ENCODE measurements around the gene WNK2.

GRCh38 chr9:93304574-93305496 lies 120.9 kb downstream of the WNK2 start:
- TF ChIP-seq POLR2AphosphoS5 (IDR thresholded peaks at IDR 0.05; ENCODE audit: borderline replicate concordance, low read depth, low read length) = no peak
- no peak for TF ChIP-seq EZH2 (IDR thresholded peaks at IDR 0.05)
